ENCODE measurements around the gene PPA1. TPM values are rescaled to one million over a fixed set of nuclear protein-coding genes. Genes with fewer than 3 reads are reported as not detected.
A peak's percentile ranks its signal among the peaks of the same experiment; 100 is the strongest.

The PPA1 gene
- polyA plus RNA-seq, 1 experiment = 49.8 TPM

- no peak overlapping the region for H3K4me3 ChIP-seq (ENCODE audit: low read depth, low read length)
- POLR2A ChIA-PET = no interaction called here
- no peaks in the 10 kb centered on the region for H3K36me3 ChIP-seq (ENCODE audit: control insufficient read depth, insufficient read depth, low read length)
- peak; percentile 97 for DNase-seq (ENCODE audit: low read depth)
- peaks cover 5% of the 10 kb centered on the region for H3K27me3 ChIP-seq (ENCODE audit: control insufficient read depth, insufficient read depth, low read length)
- CTCF ChIA-PET = interaction anchor here (0.7 to 1.5 kb wide), 5 partner anchors 9 to 119 kb away, joined by 3 to 6 read pairs (median 4); no protein-coding TSS in a partner anchor
- 0 out of 2 replicates have a peak, but pooled peaks have one; percentile 11 for TF ChIP-seq CTCF (IDR thresholded peaks at IDR 0.05; ENCODE audit: insufficient read depth, low read depth, low read length)
Observed at GRCh38 chr10:70267161-70267933, 34.1 kb upstream of the PPA1 start.

GRCh38 chr10:70266701-70267100 is 33.5 kb upstream of the PPA1 start:
- TF ChIP-seq CTCF (IDR thresholded peaks at IDR 0.05; ENCODE audit: insufficient read depth, low read depth, low read length) = no peak

GRCh38 chr10:70266056-70266455 is 32.8 kb upstream of the PPA1 start:
- Histone ChIP-seq H3K4me3 (ENCODE audit: low read depth, low read length) (no peak overlapping the region), H3K27me3 (ENCODE audit: control insufficient read depth, insufficient read depth, low read length) (peaks cover 5% of the 10 kb centered on the region), H3K36me3 (ENCODE audit: control insufficient read depth, insufficient read depth, low read length) (no peaks in the 10 kb centered on the region)
- ChIA-PET CTCF (interaction anchor here (0.7 to 1.6 kb wide), 3 partner anchors 8 to 98 kb away, joined by 3 to 5 read pairs (median 4); no protein-coding TSS in a partner anchor), POLR2A (no interaction called here)
- TF ChIP-seq CTCF (IDR thresholded peaks at IDR 0.05; ENCODE audit: insufficient read depth, low read depth, low read length) = no peak
- no peak for DNase-seq (ENCODE audit: low read depth)

More at GRCh38 chr10:70266701-70267100, 33.5 kb upstream of the PPA1 start:
- Histone ChIP-seq H3K36me3 (ENCODE audit: control insufficient read depth, insufficient read depth, low read length) (no peaks in the 10 kb centered on the region), H3K4me3 (ENCODE audit: low read depth, low read length) (no peak overlapping the region), H3K27me3 (ENCODE audit: control insufficient read depth, insufficient read depth, low read length) (peaks cover 5% of the 10 kb centered on the region)
- DNase-seq (ENCODE audit: low read depth) = no peak
- ChIA-PET POLR2A (no interaction called here), CTCF (interaction anchor here (0.7 to 1.5 kb wide), 5 partner anchors 10 to 120 kb away, joined by 3 to 6 read pairs (median 4); no protein-coding TSS in a partner anchor)

- Histone ChIP-seq H3K27me3 (ENCODE audit: control insufficient read depth, insufficient read depth, low read length) (peaks cover 5% of the 10 kb centered on the region), H3K4me3 (ENCODE audit: low read depth, low read length) (no peak overlapping the region), H3K36me3 (ENCODE audit: control insufficient read depth, insufficient read depth, low read length) (no peaks in the 10 kb centered on the region)
- POLR2A ChIA-PET = no interaction called here
- no peak for TF ChIP-seq CTCF (IDR thresholded peaks at IDR 0.05; ENCODE audit: insufficient read depth, low read depth, low read length)
- CTCF ChIA-PET = interaction anchor here (0.7 to 1.6 kb wide), 5 partner anchors 9 to 99 kb away, joined by 3 to 5 read pairs (median 3); no protein-coding TSS in a partner anchor
- DNase-seq (ENCODE audit: low read depth) = no peak
Observed at GRCh38 chr10:70265032-70265689, 31.9 kb upstream of the PPA1 start.

GRCh38 chr10:70260734-70261133 is 27.5 kb upstream of the PPA1 start:
- no peak overlapping the region for H3K4me3 ChIP-seq (ENCODE audit: low read depth, low read length)
- DNase-seq (ENCODE audit: low read depth) = no peak
- H3K36me3 ChIP-seq (ENCODE audit: control insufficient read depth, insufficient read depth, low read length) = no peaks in the 10 kb centered on the region
- peaks cover 13% of the 10 kb centered on the region for H3K27me3 ChIP-seq (ENCODE audit: control insufficient read depth, insufficient read depth, low read length)
- TF ChIP-seq CTCF (IDR thresholded peaks at IDR 0.05; ENCODE audit: insufficient read depth, low read depth, low read length) = no peak
- POLR2A ChIA-PET = no interaction called here
- CTCF ChIA-PET = interaction anchor here (0.6 to 1.9 kb wide), 4 partner anchors 13 to 88 kb away, joined by 3 to 5 read pairs (median 4); no protein-coding TSS in a partner anchor

All from BJ (cell line).